H9 (cell line): ENCODE measurements around the gene GALNT10. TPM values are rescaled to one million over a fixed set of nuclear protein-coding genes. Genes with fewer than 3 reads are reported as not detected.

Experiments
- DNase-seq: peaks from one replicate; pipeline ENCODE4 v3.0.0-alpha.2; 2017
- H2AFZ ChIP-seq: one replicate; pipeline ENCODE4 v1.6.1; 2013; ENCODE audit warnings: mild to moderate bottlenecking, low read length, control low read depth, moderate library complexity
- H2AK5ac ChIP-seq: 2 replicates; pipeline ENCODE4 v1.6.1; 2013; ENCODE audit warnings: low read length, control low read depth, mixed read lengths; ENCODE audit not compliant: insufficient read length
- H2BK120ac ChIP-seq: one replicate; pipeline ENCODE4 v1.6.1; 2013; ENCODE audit warnings: low read depth, mild to moderate bottlenecking, low read length, control low read depth, inconsistent platforms; ENCODE audit not compliant: poor library complexity, severe bottlenecking
- H2BK12ac ChIP-seq: 2 replicates; pipeline ENCODE4 v1.6.1; 2013; ENCODE audit warnings: low read length, control low read depth, mixed read lengths, low read depth; ENCODE audit not compliant: insufficient read length
- H2BK15ac ChIP-seq: 2 replicates; pipeline ENCODE4 v1.6.1; 2013; ENCODE audit warnings: low read depth, low read length, control low read depth
- H2BK20ac ChIP-seq: one replicate; pipeline ENCODE4 v1.6.1; 2013; ENCODE audit warnings: low read depth, mild to moderate bottlenecking, low read length, control low read depth, inconsistent platforms; ENCODE audit not compliant: poor library complexity, severe bottlenecking
- H2BK5ac ChIP-seq: 2 replicates; pipeline ENCODE4 v1.6.1; 2013; ENCODE audit warnings: low read length, control low read depth, mixed read lengths; ENCODE audit not compliant: insufficient read length
- H3K14ac ChIP-seq: 2 replicates; pipeline ENCODE4 v1.6.1; 2013; ENCODE audit warnings: low read length, control low read depth; ENCODE audit not compliant: insufficient read depth
- H3K18ac ChIP-seq: 2 replicates; pipeline ENCODE4 v1.6.1; 2013; ENCODE audit warnings: low read depth, mild to moderate bottlenecking, mixed read lengths, low read length, control low read depth; ENCODE audit not compliant: insufficient read length
- H3K23ac ChIP-seq: 2 replicates; pipeline ENCODE4 v1.6.1; 2013; ENCODE audit warnings: low read length, control low read depth, mixed read lengths, low read depth; ENCODE audit not compliant: insufficient read length
- H3K23me2 ChIP-seq: 2 replicates; pipeline ENCODE4 v1.6.1; 2013; ENCODE audit warnings: low read depth, mild to moderate bottlenecking, mixed read lengths, low read length, control low read depth; ENCODE audit not compliant: insufficient read length, poor library complexity, severe bottlenecking
- H3K27ac ChIP-seq: 2 replicates; pipeline ENCODE4 v1.5.1; 2013; ENCODE audit warnings: low read length, control low read depth, mixed read lengths, low read depth; ENCODE audit not compliant: insufficient read length
- H3K27me3 ChIP-seq: 2 replicates; pipeline ENCODE4 v1.6.1; 2013; ENCODE audit warnings: low read length, control low read depth, inconsistent platforms; ENCODE audit not compliant: insufficient read depth
- H3K4ac ChIP-seq: 2 replicates; pipeline ENCODE4 v1.6.1; 2013; ENCODE audit warnings: low read depth, mild to moderate bottlenecking, control low read depth, inconsistent platforms, low read length, moderate library complexity
- H3K4me1 ChIP-seq: 2 replicates; pipeline ENCODE4 v1.6.1; 2013; ENCODE audit warnings: low read length, control low read depth, inconsistent platforms; ENCODE audit not compliant: insufficient read depth
- H3K4me2 ChIP-seq: 2 replicates; pipeline ENCODE4 v1.6.1; 2013; ENCODE audit warnings: low read length, control low read depth, mixed read lengths; ENCODE audit not compliant: insufficient read length, insufficient read depth
- H3K56ac ChIP-seq: 2 replicates; pipeline ENCODE4 v1.6.1; 2013; ENCODE audit warnings: low read depth, mild to moderate bottlenecking, mixed read lengths, low read length, control low read depth; ENCODE audit not compliant: insufficient read length
- H3K79me1 ChIP-seq: 2 replicates; pipeline ENCODE4 v1.6.1; 2013; ENCODE audit warnings: low read depth, mild to moderate bottlenecking, moderate library complexity, low read length, control low read depth, inconsistent platforms; ENCODE audit not compliant: insufficient read depth, poor library complexity, severe bottlenecking
- H3K79me2 ChIP-seq: 2 replicates; pipeline ENCODE4 v1.6.1; 2013; ENCODE audit warnings: low read length, control low read depth, inconsistent platforms; ENCODE audit not compliant: insufficient read depth
- H3K9ac ChIP-seq: 2 replicates; pipeline ENCODE4 v1.6.1; 2013; ENCODE audit warnings: low read length, control low read depth, mixed read lengths; ENCODE audit not compliant: insufficient read length; ENCODE audit errors: extremely low read depth
- H3K9me3 ChIP-seq: one replicate; pipeline ENCODE4 v1.6.1; 2013; ENCODE audit warnings: low read depth, low read length, inconsistent platforms; ENCODE audit not compliant: control insufficient read depth
- H3T11ph ChIP-seq: one replicate; pipeline ENCODE4 v1.6.1; 2013; ENCODE audit warnings: mild to moderate bottlenecking, low read length, control low read depth, inconsistent platforms
- H4K20me1 ChIP-seq: one replicate; pipeline ENCODE4 v1.6.1; 2013; ENCODE audit not compliant: control insufficient read depth, insufficient read length, insufficient read depth
- H4K5ac ChIP-seq: 2 replicates; pipeline ENCODE4 v1.6.1; 2013; ENCODE audit warnings: low read depth, mild to moderate bottlenecking, mixed read lengths, low read length, control low read depth; ENCODE audit not compliant: insufficient read length
- H4K8ac ChIP-seq: replicated peaks from 2 replicates; pipeline ENCODE4 v1.6.1; 2013; ENCODE audit warnings: low read length, control low read depth, mixed read lengths, low read depth; ENCODE audit not compliant: insufficient read length
- H4K91ac ChIP-seq: 2 replicates; pipeline ENCODE4 v1.6.1; 2013; ENCODE audit warnings: low read depth, mild to moderate bottlenecking, moderate library complexity, mixed read lengths, low read length, control low read depth; ENCODE audit not compliant: insufficient read length
- H3K27ac Mint-ChIP-seq, 3 experiments: 2 replicates in 2 of 3; 3 replicates in 1 of 3; pipeline ENCODE4 v1.8.0; 2020 to 2021; ENCODE audit warnings: mixed read lengths in 3 of 3, mild to moderate bottlenecking in 1 of 3, moderate library complexity in 1 of 3
- H3K27me3 Mint-ChIP-seq: 2 replicates; pipeline ENCODE4 v1.8.0; 2021; ENCODE audit warnings: low read depth, mild to moderate bottlenecking, moderate library complexity, mixed read lengths
- H3K36me3 Mint-ChIP-seq, 3 experiments: 2 replicates in 2 of 3; 3 replicates in 1 of 3; pipeline ENCODE4 v1.8.0; 2020 to 2021; ENCODE audit warnings: low read depth in 3 of 3, mixed read lengths in 3 of 3; ENCODE audit not compliant: insufficient read depth in 1 of 3
- H3K4me1 Mint-ChIP-seq, 2 experiments: 2 replicates each; pipeline ENCODE4 v1.8.0; 2020; ENCODE audit warnings: mixed read lengths in 2 of 2
- H3K4me3 Mint-ChIP-seq, 2 experiments: 2 replicates in 1 of 2; 3 replicates in 1 of 2; pipeline ENCODE4 v1.8.0; 2020 to 2021; ENCODE audit warnings: mild to moderate bottlenecking in 2 of 2, mixed read lengths in 2 of 2, moderate library complexity in 1 of 2
- H3K9me3 Mint-ChIP-seq, 2 experiments: 2 replicates in 1 of 2; 3 replicates in 1 of 2; pipeline ENCODE4 v1.8.0; 2020; ENCODE audit warnings: mild to moderate bottlenecking in 2 of 2, mixed read lengths in 2 of 2, moderate library complexity in 1 of 2
- WGBS: extraction: QIAGEN DNeasy Blood & Tissue Kit; methylation state at CpG from one replicate; pipeline ENCODE4 v1.1.7; 2013; ENCODE audit warnings: missing lambda C conversion rate, low lambda C conversion rate, mixed read lengths; ENCODE audit not compliant: insufficient read length; ENCODE audit errors: extremely low coverage; 5-methylcytosine and 5-hydroxymethylcytosine counted together
- total RNA-seq: library from RNA; stranded (reverse); gene quantifications from 2 replicates; pipeline ENCODE4 v1.2.1, GENCODE V29; 2021
- TF ChIP-seq, protein P1 (sequence below): fragments of 200-600 bp; sonication (generic); conservative IDR thresholded peaks from 3 replicates; pipeline ENCODE4 v1.8.0; 2021; ENCODE audit warnings: antibody characterized with exemption, mild to moderate bottlenecking

Gene GALNT10
- total RNA-seq, 1 experiment from 2014 or later = 15.4 TPM

DNA sequence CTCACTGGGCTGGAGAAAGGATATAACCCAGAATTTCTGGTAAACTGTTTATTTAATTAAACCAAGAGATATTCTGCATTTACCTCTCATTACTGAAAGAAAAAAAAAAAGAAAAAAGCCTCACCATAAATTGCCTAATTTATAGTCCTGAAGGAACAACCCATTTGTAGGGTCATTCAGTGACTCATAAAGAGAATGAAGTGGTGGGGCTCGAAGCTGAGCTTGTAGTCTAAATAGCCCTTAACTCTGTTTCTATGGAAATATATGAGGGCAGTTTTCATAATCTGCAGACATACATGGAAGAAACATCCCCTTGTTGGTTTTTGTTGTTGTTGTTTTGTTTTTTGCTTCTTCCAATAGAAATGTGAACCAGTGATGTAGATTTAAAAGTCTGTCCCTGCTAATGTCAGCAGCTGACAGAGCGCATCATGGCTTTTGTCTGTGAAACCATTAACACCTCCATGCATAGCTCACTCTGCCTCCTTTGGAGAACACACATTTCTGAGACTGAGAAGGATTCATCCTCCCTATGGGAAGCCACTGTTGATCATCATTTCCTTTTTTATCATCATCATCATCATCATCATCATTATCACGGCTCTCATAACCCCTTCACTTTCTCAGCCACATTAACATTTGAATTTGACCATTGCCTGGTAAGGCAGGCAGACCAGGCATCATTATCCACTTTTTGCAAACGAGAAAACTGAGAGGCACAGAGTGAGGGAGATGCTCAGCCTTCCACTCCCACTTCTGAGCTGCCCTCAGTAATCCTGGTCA, 187.4 kb downstream of the GALNT10 start:
- Histone ChIP-seq H2BK5ac (no peak overlapping the region), H3K79me1 (no peaks in the 10 kb centered on the region), H3K27ac (no peak overlapping the region), H2BK120ac (no peak overlapping the region), H2BK15ac (no peak overlapping the region), H3K9me3 (no peaks in the 10 kb centered on the region), H3K9ac (no peak overlapping the region), H3K14ac (no peak overlapping the region), H3K4ac (no peak overlapping the region), H2AK5ac (no peak overlapping the region), H4K5ac (no peak overlapping the region), H3K23me2 (no peaks in the 10 kb centered on the region), H3K4me2 (no peak overlapping the region), H4K91ac (no peak overlapping the region), H4K8ac (no peak overlapping the region), H4K20me1 (no peaks in the 10 kb centered on the region), H3K79me2 (no peaks in the 10 kb centered on the region), H3K56ac (no peak overlapping the region), H3K23ac (no peak overlapping the region), H2AFZ (no peak overlapping the region), H3K4me1 (no peaks in the 10 kb centered on the region), H2BK20ac (no peak overlapping the region), H3T11ph (no peak overlapping the region), H2BK12ac (no peak overlapping the region), H3K18ac (no peak overlapping the region), H3K27me3 (no peaks in the 10 kb centered on the region)
- Mint-ChIP-seq H3K36me3 (peaks cover 7 to 14% (median 8%) of the 10 kb centered on the region in 3 experiments; a peak in 5 of 7 replicates), H3K27ac (no peak overlapping the region), H3K27me3 (no peaks in the 10 kb centered on the region), H3K4me1 (peaks cover 0 to 9% of the 10 kb centered on the region in 2 experiments; a peak in 3 of 4 replicates), H3K4me3 (no peak overlapping the region), H3K9me3 (0 out of 5 replicates have a peak, but pooled peaks cover 0 to 3% of the 10 kb centered on the region in 2 experiments)
- no peak for DNase-seq
- TF ChIP-seq, protein P1, sequence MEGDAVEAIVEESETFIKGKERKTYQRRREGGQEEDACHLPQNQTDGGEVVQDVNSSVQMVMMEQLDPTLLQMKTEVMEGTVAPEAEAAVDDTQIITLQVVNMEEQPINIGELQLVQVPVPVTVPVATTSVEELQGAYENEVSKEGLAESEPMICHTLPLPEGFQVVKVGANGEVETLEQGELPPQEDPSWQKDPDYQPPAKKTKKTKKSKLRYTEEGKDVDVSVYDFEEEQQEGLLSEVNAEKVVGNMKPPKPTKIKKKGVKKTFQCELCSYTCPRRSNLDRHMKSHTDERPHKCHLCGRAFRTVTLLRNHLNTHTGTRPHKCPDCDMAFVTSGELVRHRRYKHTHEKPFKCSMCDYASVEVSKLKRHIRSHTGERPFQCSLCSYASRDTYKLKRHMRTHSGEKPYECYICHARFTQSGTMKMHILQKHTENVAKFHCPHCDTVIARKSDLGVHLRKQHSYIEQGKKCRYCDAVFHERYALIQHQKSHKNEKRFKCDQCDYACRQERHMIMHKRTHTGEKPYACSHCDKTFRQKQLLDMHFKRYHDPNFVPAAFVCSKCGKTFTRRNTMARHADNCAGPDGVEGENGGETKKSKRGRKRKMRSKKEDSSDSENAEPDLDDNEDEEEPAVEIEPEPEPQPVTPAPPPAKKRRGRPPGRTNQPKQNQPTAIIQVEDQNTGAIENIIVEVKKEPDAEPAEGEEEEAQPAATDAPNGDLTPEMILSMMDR = no peak
- WGBS = no CpG with 5 or more reads among the region's 4 CpGs
